Measurements from ENCODE around the gene MEN1.

The MEN1 gene

DNA sequence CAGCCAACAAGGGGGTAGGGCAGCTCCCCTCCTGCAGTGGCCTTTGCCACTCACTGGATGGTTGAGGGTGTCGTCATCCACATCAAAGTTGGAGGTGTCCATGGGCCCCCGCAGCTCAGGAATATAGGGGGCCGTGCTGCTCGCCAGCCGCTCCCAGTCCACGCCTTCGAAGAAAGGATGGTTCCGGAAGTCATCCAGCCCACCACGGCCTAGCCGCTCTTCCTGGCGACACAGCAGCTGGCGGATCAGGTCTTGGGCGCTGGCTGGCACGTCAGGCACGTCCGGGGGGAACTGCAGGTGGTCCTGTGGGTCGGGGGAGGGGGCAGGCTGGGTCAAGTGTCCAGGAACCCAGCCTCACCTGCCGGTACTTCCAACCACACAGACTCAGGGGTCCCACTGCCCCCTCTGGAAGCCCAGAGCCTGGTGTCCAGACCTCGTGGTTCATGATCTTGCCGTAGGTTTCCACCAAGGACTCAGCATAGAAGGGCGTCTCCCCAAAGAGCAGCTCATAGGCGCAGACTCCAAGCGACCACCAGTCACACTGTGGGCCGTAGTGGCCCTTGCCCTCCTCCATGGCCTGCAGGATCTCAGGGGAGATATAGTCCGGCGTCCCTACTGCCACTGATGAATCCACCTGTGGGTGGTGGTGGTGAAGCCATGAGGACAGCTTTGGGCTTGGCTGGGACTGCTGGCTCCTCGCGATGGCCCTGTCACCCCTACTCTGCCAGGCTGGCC is 28.4 kb upstream of the MEN1 start:
- no peak overlapping the region for H3K27ac ChIP-seq (ENCODE audit: insufficient read depth, low read length, poor library complexity, severe bottlenecking)
- peaks cover 6% of the 10 kb centered on the region for H3K36me3 ChIP-seq (ENCODE audit: control insufficient read depth, insufficient read depth, low read length)
- H3K4me3 ChIP-seq (ENCODE audit: insufficient read depth, low read depth, low read length, poor library complexity, severe bottlenecking), result no peak overlapping the region
- no peaks in the 10 kb centered on the region for H3K27me3 ChIP-seq (replicated peaks; ENCODE audit: control insufficient read depth, insufficient read depth, low read length, poor library complexity, severe bottlenecking)
- H3K4me1 ChIP-seq (ENCODE audit: control insufficient read depth, insufficient read depth, low read length, poor library complexity, severe bottlenecking), result no peaks in the 10 kb centered on the region
- no peak for DNase-seq
- no peaks in the 10 kb centered on the region for H3K9me3 ChIP-seq (ENCODE audit: control insufficient read depth, low read length)

DNA sequence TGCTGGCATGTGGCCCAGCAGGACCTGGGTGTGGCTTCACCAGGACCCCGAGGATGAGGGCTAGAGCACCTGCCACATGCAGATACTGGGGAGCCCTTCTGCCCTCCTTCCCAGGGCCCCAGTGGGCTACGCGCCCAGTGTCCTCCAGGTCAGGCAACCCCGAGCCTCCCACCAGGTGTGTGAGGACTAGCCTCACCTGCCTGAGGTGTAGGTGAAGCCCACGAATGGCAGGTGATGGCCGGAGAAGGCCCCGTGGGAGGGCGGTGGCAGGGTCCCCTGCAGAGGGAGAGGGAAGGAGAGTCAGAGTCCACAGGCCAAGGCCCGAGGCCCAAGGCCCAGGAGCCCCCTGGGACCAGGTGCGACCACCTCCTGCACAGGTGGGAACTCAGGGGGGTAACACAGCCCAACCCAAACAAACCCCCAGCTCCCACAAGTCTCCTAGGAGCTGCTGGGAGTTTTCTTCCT is 27.6 kb upstream of the MEN1 start:
- Histone ChIP-seq H3K4me3 (ENCODE audit: insufficient read depth, low read depth, low read length, poor library complexity, severe bottlenecking) (no peak overlapping the region), H3K27me3 (replicated peaks; ENCODE audit: control insufficient read depth, insufficient read depth, low read length, poor library complexity, severe bottlenecking) (no peaks in the 10 kb centered on the region), H3K4me1 (ENCODE audit: control insufficient read depth, insufficient read depth, low read length, poor library complexity, severe bottlenecking) (no peaks in the 10 kb centered on the region), H3K36me3 (ENCODE audit: control insufficient read depth, insufficient read depth, low read length) (peaks cover 6% of the 10 kb centered on the region), H3K27ac (ENCODE audit: insufficient read depth, low read length, poor library complexity, severe bottlenecking) (no peak overlapping the region), H3K9me3 (ENCODE audit: control insufficient read depth, low read length) (no peaks in the 10 kb centered on the region)
- DNase-seq, result no peak

GRCh38 chr11:64836448-64837072 is 26.2 kb upstream of the MEN1 start:
- Histone ChIP-seq H3K9me3 (ENCODE audit: control insufficient read depth, low read length) (no peaks in the 10 kb centered on the region), H3K27me3 (replicated peaks; ENCODE audit: control insufficient read depth, insufficient read depth, low read length, poor library complexity, severe bottlenecking) (no peaks in the 10 kb centered on the region), H3K4me1 (ENCODE audit: control insufficient read depth, insufficient read depth, low read length, poor library complexity, severe bottlenecking) (no peaks in the 10 kb centered on the region), H3K36me3 (ENCODE audit: control insufficient read depth, insufficient read depth, low read length) (peaks cover 12% of the 10 kb centered on the region), H3K4me3 (ENCODE audit: insufficient read depth, low read depth, low read length, poor library complexity, severe bottlenecking) (no peak overlapping the region), H3K27ac (ENCODE audit: insufficient read depth, low read length, poor library complexity, severe bottlenecking) (no peak overlapping the region)
- DNase-seq, result no peak

GRCh38 chr11:64835616-64836447 is 25.5 kb upstream of the MEN1 start:
- Histone ChIP-seq H3K9me3 (ENCODE audit: control insufficient read depth, low read length) (no peaks in the 10 kb centered on the region), H3K27me3 (replicated peaks; ENCODE audit: control insufficient read depth, insufficient read depth, low read length, poor library complexity, severe bottlenecking) (no peaks in the 10 kb centered on the region), H3K4me3 (ENCODE audit: insufficient read depth, low read depth, low read length, poor library complexity, severe bottlenecking) (no peak overlapping the region), H3K4me1 (ENCODE audit: control insufficient read depth, insufficient read depth, low read length, poor library complexity, severe bottlenecking) (no peaks in the 10 kb centered on the region), H3K36me3 (ENCODE audit: control insufficient read depth, insufficient read depth, low read length) (peaks cover 12% of the 10 kb centered on the region), H3K27ac (ENCODE audit: insufficient read depth, low read length, poor library complexity, severe bottlenecking) (no peak overlapping the region)
- DNase-seq, result no peak

DNA sequence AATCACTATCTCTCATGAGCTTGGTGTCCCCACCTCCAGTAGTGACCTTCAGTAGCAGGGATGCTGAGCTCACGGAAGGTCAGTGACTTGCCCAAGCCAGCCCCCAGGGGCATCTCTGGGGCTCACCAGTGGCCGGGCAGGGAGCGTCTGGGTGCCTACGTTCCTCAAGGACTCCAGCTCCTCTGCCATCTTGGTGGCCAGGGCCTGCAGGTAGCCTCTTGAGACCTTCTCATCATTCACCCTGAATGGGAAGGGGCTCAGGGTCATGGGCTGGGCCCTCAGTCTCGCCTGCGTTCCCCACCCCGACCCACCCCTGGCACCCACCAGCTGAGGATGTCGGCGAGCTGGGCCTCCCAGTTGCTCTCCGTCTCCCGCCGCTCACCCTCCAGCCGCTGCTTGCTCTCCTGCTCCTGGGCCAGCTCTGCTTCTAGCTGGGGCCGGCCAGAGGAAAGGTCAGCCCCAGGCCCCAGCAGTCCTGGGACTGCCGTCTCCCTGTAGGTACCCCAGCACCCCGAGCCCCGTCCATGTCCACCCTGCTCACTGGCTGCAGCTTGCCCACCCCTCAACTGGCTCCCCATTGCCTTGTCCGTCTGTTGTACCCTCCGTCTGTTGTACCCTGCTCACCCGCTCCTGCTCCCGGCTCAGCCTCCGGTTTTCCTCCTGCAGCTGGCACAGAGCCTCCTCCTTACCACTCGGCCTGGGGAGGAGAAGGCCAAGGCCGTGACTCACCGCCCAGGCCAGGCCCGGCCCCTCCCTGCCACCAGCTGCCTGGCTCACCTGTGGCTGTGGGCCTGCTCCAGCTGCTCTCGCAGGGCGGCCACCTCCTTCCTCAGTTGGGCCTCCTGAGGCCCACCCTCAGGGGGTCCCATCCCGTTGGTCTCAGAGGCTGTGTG is 24.6 kb upstream of the MEN1 start:
- Histone ChIP-seq H3K36me3 (ENCODE audit: control insufficient read depth, insufficient read depth, low read length) (peaks cover 12% of the 10 kb centered on the region), H3K27me3 (replicated peaks; ENCODE audit: control insufficient read depth, insufficient read depth, low read length, poor library complexity, severe bottlenecking) (no peaks in the 10 kb centered on the region), H3K27ac (ENCODE audit: insufficient read depth, low read length, poor library complexity, severe bottlenecking) (no peak overlapping the region), H3K9me3 (ENCODE audit: control insufficient read depth, low read length) (no peaks in the 10 kb centered on the region), H3K4me1 (ENCODE audit: control insufficient read depth, insufficient read depth, low read length, poor library complexity, severe bottlenecking) (no peaks in the 10 kb centered on the region), H3K4me3 (ENCODE audit: insufficient read depth, low read depth, low read length, poor library complexity, severe bottlenecking) (no peak overlapping the region)
- no peak for DNase-seq

- Histone ChIP-seq H3K4me1 (ENCODE audit: control insufficient read depth, insufficient read depth, low read length, poor library complexity, severe bottlenecking) (no peaks in the 10 kb centered on the region), H3K27me3 (replicated peaks; ENCODE audit: control insufficient read depth, insufficient read depth, low read length, poor library complexity, severe bottlenecking) (no peaks in the 10 kb centered on the region), H3K36me3 (ENCODE audit: control insufficient read depth, insufficient read depth, low read length) (peaks cover 12% of the 10 kb centered on the region), H3K4me3 (ENCODE audit: insufficient read depth, low read depth, low read length, poor library complexity, severe bottlenecking) (no peak overlapping the region), H3K27ac (ENCODE audit: insufficient read depth, low read length, poor library complexity, severe bottlenecking) (no peak overlapping the region), H3K9me3 (ENCODE audit: control insufficient read depth, low read length) (no peaks in the 10 kb centered on the region)
- DNase-seq, result no peak
These were observed 23.8 kb upstream of the MEN1 start for GRCh38 chr11:64834031-64834722.

DNA sequence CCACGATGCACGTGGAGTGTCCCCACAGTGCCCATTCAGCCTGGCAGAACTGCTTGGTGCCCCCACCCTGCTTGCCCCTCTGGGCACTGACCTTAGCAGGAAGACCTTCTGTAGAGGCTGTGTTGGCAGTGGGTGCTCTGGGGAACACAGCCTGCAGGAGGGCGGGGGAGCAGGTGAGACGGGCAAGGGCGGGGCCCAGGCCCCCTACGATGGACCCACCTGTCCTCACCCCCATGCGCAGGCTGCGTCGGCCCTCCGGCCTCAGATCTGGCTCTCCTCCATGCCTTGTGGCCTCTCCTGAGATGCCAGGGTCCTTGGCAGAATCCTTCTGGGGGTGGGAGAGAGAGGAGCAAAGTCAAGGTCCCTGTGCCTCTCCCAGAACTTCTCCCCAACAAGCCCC is 23.2 kb upstream of the MEN1 start:
- DNase-seq, result no peak
- H3K4me3 ChIP-seq (ENCODE audit: insufficient read depth, low read depth, low read length, poor library complexity, severe bottlenecking), result no peak overlapping the region
- peaks cover 6% of the 10 kb centered on the region for H3K36me3 ChIP-seq (ENCODE audit: control insufficient read depth, insufficient read depth, low read length)
- H3K4me1 ChIP-seq (ENCODE audit: control insufficient read depth, insufficient read depth, low read length, poor library complexity, severe bottlenecking), result no peaks in the 10 kb centered on the region
- H3K27me3 ChIP-seq (replicated peaks; ENCODE audit: control insufficient read depth, insufficient read depth, low read length, poor library complexity, severe bottlenecking), result no peaks in the 10 kb centered on the region
- no peaks in the 10 kb centered on the region for H3K9me3 ChIP-seq (ENCODE audit: control insufficient read depth, low read length)
- no peak overlapping the region for H3K27ac ChIP-seq (ENCODE audit: insufficient read depth, low read length, poor library complexity, severe bottlenecking)

- Histone ChIP-seq H3K4me3 (ENCODE audit: insufficient read depth, low read depth, low read length, poor library complexity, severe bottlenecking) (no peak overlapping the region), H3K4me1 (ENCODE audit: control insufficient read depth, insufficient read depth, low read length, poor library complexity, severe bottlenecking) (no peaks in the 10 kb centered on the region), H3K27me3 (replicated peaks; ENCODE audit: control insufficient read depth, insufficient read depth, low read length, poor library complexity, severe bottlenecking) (no peaks in the 10 kb centered on the region), H3K36me3 (ENCODE audit: control insufficient read depth, insufficient read depth, low read length) (peaks cover 6% of the 10 kb centered on the region), H3K27ac (ENCODE audit: insufficient read depth, low read length, poor library complexity, severe bottlenecking) (no peak overlapping the region), H3K9me3 (ENCODE audit: control insufficient read depth, low read length) (no peaks in the 10 kb centered on the region)
- no peak for DNase-seq
These were observed 22.8 kb upstream of the MEN1 start for GRCh38 chr11:64833198-64833502.

DNA sequence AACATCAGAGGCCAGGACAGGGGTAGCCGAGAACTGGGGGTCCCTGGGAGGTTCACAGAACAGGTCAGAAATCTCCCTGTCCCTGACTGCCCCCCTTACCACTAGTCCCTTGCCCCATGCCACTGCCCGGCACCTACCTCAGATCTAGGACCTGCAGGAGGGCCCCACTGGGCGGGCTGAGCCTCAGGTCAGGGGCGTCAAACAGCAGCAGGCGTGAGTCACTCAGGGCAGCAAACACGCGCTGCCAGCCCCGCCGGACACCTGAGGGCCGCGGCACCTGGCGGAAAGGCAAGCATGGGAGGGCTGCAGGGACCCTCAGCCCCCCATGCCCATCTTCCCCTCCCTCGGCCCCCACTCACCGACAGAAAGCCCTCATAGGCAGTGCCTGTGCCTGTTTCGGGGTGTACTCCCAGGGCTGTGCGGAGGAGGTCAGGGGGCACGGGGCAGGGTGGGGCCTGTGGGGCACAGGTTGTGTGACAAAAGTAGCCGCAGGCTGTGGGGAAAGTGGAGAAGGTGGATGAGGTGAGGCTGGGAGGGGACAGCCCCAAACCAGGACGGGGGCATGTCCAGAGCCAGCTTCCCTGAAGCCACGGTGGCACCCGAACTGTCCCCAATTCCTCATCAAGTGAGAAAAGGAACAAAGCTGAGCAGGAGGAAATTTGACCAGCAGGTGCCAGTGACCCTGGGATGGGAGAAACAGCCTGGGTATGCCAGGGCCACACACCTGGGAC is 22.3 kb upstream of the MEN1 start:
- H3K27ac ChIP-seq (ENCODE audit: insufficient read depth, low read length, poor library complexity, severe bottlenecking), result no peak overlapping the region
- peaks cover 6% of the 10 kb centered on the region for H3K36me3 ChIP-seq (ENCODE audit: control insufficient read depth, insufficient read depth, low read length)
- no peaks in the 10 kb centered on the region for H3K27me3 ChIP-seq (replicated peaks; ENCODE audit: control insufficient read depth, insufficient read depth, low read length, poor library complexity, severe bottlenecking)
- H3K4me3 ChIP-seq (ENCODE audit: insufficient read depth, low read depth, low read length, poor library complexity, severe bottlenecking), result no peak overlapping the region
- no peaks in the 10 kb centered on the region for H3K4me1 ChIP-seq (ENCODE audit: control insufficient read depth, insufficient read depth, low read length, poor library complexity, severe bottlenecking)
- no peak for DNase-seq
- no peaks in the 10 kb centered on the region for H3K9me3 ChIP-seq (ENCODE audit: control insufficient read depth, low read length)
